Thoracic aorta (tissue), 2 donors: Measurements from ENCODE around the gene ABCC11. TPM values are rescaled to one million over a fixed set of nuclear protein-coding genes. Genes with fewer than 3 reads are reported as not detected.
"Not testable (repeated sequence)": the region's sequence is repeated elsewhere in the genome, so short reads cannot be mapped to it uniquely, and the experiment has no call there.

Experiments used
- ATAC-seq: fragments of 150-250 bp; one replicate; pipeline ENCODE4 v1.8.0; 2017; ENCODE audit warnings: low read depth; ENCODE audit not compliant: insufficient number of reproducible peaks, low FRiP score
- DNase-seq: peaks from one replicate; pipeline ENCODE4 v3.0.0-alpha.2; 2020; ENCODE audit warnings: low spot score
- H3K27ac ChIP-seq, 2 donors: fragments of 200-600 bp; sonication (generic); 1 replicate in 1 of 2; 2 replicates in 1 of 2; pipeline ENCODE4 v1.5.1; 2016; ENCODE audit warnings: mild to moderate bottlenecking in 2 of 2, moderate library complexity in 2 of 2
- H3K27me3 ChIP-seq: fragments of 200-600 bp; sonication (generic); replicated peaks from 2 replicates; pipeline ENCODE4 v1.6.0; 2016; ENCODE audit warnings: mild to moderate bottlenecking; ENCODE audit not compliant: insufficient read depth
- H3K36me3 ChIP-seq: fragments of 200-600 bp; sonication (generic); one replicate; pipeline ENCODE4 v1.5.1; 2016
- H3K4me1 ChIP-seq, 2 donors: fragments of 200-600 bp; sonication (generic); 1 replicate in 1 of 2; 2 replicates in 1 of 2; pipeline versions ENCODE4 v1.5.1 to v1.6.0; 2016; ENCODE audit warnings: low read depth in 2 of 2, mild to moderate bottlenecking in 1 of 2; ENCODE audit not compliant: control insufficient read depth in 1 of 2
- H3K4me3 ChIP-seq: fragments of 200-600 bp; sonication (generic); 2 replicates; pipeline ENCODE4 v1.5.1; 2016; ENCODE audit warnings: mild to moderate bottlenecking
- H3K9me3 ChIP-seq: fragments of 200-600 bp; sonication (generic); 2 replicates; pipeline ENCODE4 v1.5.1; 2016
- CTCF ChIP-seq: fragments of 200-600 bp; sonication (generic); IDR thresholded peaks from one replicate; pipeline ENCODE4 v1.5.1; 2019; ENCODE audit warnings: antibody characterized with exemption
- total RNA-seq, 2 donors: library from RNA; depleted of rRNA; stranded (reverse); fragments of >200 nt; gene quantifications; one replicate each; pipeline versions ENCODE4 v1.1.0 to v1.2.3, GENCODE V29; 2016

The ABCC11 gene
- total RNA-seq, 2 donors from 2014 or later, result not detected

- Histone ChIP-seq H3K27ac (no peak overlapping the region), H3K27me3 (no peaks in the 10 kb centered on the region), H3K4me1 (no peaks in the 10 kb centered on the region), H3K9me3 (no peaks in the 10 kb centered on the region), H3K4me3 (no peak overlapping the region), H3K36me3 (no peaks in the 10 kb centered on the region)
- DNase-seq (no peak), ATAC-seq (no peak)
- TF ChIP-seq CTCF, result no peak
Observed at GRCh38 chr16:48193846-48194245, 53.5 kb downstream of the ABCC11 start.

- ATAC-seq, result no peak
- no peak for TF ChIP-seq CTCF
- no peak for DNase-seq
- Histone ChIP-seq H3K4me3 (no peak overlapping the region), H3K36me3 (no peaks in the 10 kb centered on the region), H3K27ac (no peak overlapping the region), H3K27me3 (no peaks in the 10 kb centered on the region), H3K4me1 (no peaks in the 10 kb centered on the region), H3K9me3 (no peaks in the 10 kb centered on the region)
Observed at GRCh38 chr16:48188449-48189102, 58.8 kb downstream of the ABCC11 start.

- Histone ChIP-seq H3K27ac (no peak overlapping the region), H3K27me3 (no peaks in the 10 kb centered on the region), H3K36me3 (no peaks in the 10 kb centered on the region), H3K9me3 (no peaks in the 10 kb centered on the region), H3K4me1 (no peaks in the 10 kb centered on the region), H3K4me3 (no peak overlapping the region)
- no peak for TF ChIP-seq CTCF
- no peak for ATAC-seq
- DNase-seq, result no peak
Observed at GRCh38 chr16:48187779-48188178, 59.6 kb downstream of the ABCC11 start.

- no peaks in the 10 kb centered on the region for H3K27me3 ChIP-seq
- H3K9me3 ChIP-seq, result no peaks in the 10 kb centered on the region
- no peak for DNase-seq
- no peak for TF ChIP-seq CTCF
- H3K4me1 ChIP-seq, result no peaks in the 10 kb centered on the region
- no peak overlapping the region for H3K4me3 ChIP-seq
- no peak overlapping the region for H3K27ac ChIP-seq
- no peaks in the 10 kb centered on the region for H3K36me3 ChIP-seq
- no peak for ATAC-seq
Observed at GRCh38 chr16:48184681-48185080, 62.7 kb downstream of the ABCC11 start.

- DNase-seq (no peak), ATAC-seq (no peak)
- no peak for TF ChIP-seq CTCF
- no peaks in the 10 kb centered on the region for H3K9me3 ChIP-seq
- no peaks in the 10 kb centered on the region for H3K4me1 ChIP-seq
- no peaks in the 10 kb centered on the region for H3K36me3 ChIP-seq
- H3K4me3 ChIP-seq, result no peak overlapping the region
- H3K27me3 ChIP-seq, result no peaks in the 10 kb centered on the region
- H3K27ac ChIP-seq, result no peak overlapping the region
Observed at GRCh38 chr16:48182979-48183537, 64.3 kb downstream of the ABCC11 start.

GRCh38 chr16:48181746-48182520 lies 65.4 kb downstream of the ABCC11 start:
- not testable (repeated sequence) for H3K9me3 ChIP-seq

More at GRCh38 chr16:48181746-48182520, 65.4 kb downstream of the ABCC11 start:
- not testable (repeated sequence) for H3K27ac ChIP-seq, H3K27me3 ChIP-seq, ATAC-seq, DNase-seq, H3K4me1 ChIP-seq, H3K4me3 ChIP-seq, H3K36me3 ChIP-seq
